GM12801 (cell line): ENCODE results near the gene DBT.

Experiments used
- CTCF ChIP-seq: IDR thresholded peaks from one replicate; pipeline ENCODE4 v1.5.1; 2011; ENCODE audit warnings: control low read depth; ENCODE audit not compliant: insufficient read length; ENCODE audit errors: extremely low read depth

Gene DBT

GRCh38 chr1:100240631-100241030 is 9.0 kb downstream of the DBT start:
- no peak for TF ChIP-seq CTCF

GRCh38 chr1:100239961-100240360 is 9.7 kb downstream of the DBT start:
- no peak for TF ChIP-seq CTCF

GRCh38 chr1:100237091-100237490 is 12.5 kb downstream of the DBT start:
- TF ChIP-seq CTCF, result no peak

GRCh38 chr1:100234432-100234831 is 15.2 kb downstream of the DBT start:
- TF ChIP-seq CTCF, result no peak

GRCh38 chr1:100232156-100232555 is 17.5 kb downstream of the DBT start:
- no peak for TF ChIP-seq CTCF

- TF ChIP-seq CTCF, result no peak
Measured at GRCh38 chr1:100231721-100232120, 17.9 kb downstream of the DBT start.

- no peak for TF ChIP-seq CTCF
Measured at GRCh38 chr1:100230765-100231164, 18.9 kb downstream of the DBT start.
